A673 (cell line): ENCODE results near the gene RAB40A. TPM values are rescaled to one million over a fixed set of nuclear protein-coding genes. Genes with fewer than 3 reads are reported as not detected.

Experiments
- Bru-seq: library from RNA; stranded (reverse); fragments of 400-500 nt; gene quantifications from one replicate; lab custom pipeline; 2021; lab: Mats Ljungman, UMichigan
- BruChase-seq, 2 experiments: library from RNA; stranded (reverse); fragments of 400-500 nt; gene quantifications; one replicate each; lab custom pipeline; 2021; lab: Mats Ljungman, UMichigan
- BruUV-seq: library from RNA; stranded (reverse); fragments of 400-500 nt; replicated peaks from 2 replicates; lab custom pipeline; 2021; lab: Mats Ljungman, UMichigan
- CTCF ChIA-PET: fragments of 300-600 bp; sonication (Branson Sonifier 250); formaldehyde crosslinking; loops from one replicate; lab custom pipeline; 2022; ENCODE audit warnings: antibody characterized with exemption; lab: Charles Lee
- POLR2A ChIA-PET: fragments of 300-600 bp; sonication (Branson Sonifier 250); formaldehyde crosslinking; loops from one replicate; lab custom pipeline; 2022; ENCODE audit warnings: antibody characterized with exemption; ENCODE audit not compliant: low non-redundant PET; lab: Charles Lee
- DNase-seq: peaks from one replicate; pipeline ENCODE4 v3.0.0-alpha.2; 2015; ENCODE audit warnings: low spot score
- H3K27ac ChIP-seq: fragments of 200-600 bp; sonication (generic); 2 replicates; pipeline ENCODE4 v1.5.1; 2016; ENCODE audit warnings: mixed run types, low read depth, mild to moderate bottlenecking, mixed read lengths, antibody characterized with exemption, low read length; ENCODE audit not compliant: poor library complexity, severe bottlenecking
- H3K27me3 ChIP-seq: fragments of 200-600 bp; sonication (generic); replicated peaks from 2 replicates; pipeline ENCODE4 v1.6.1; 2017; ENCODE audit warnings: mixed run types, low read depth, mild to moderate bottlenecking, mixed read lengths, antibody characterized with exemption, low read length; ENCODE audit not compliant: insufficient read depth, poor library complexity
- H3K36me3 ChIP-seq: fragments of 200-600 bp; sonication (generic); 2 replicates; pipeline ENCODE4 v1.6.1; 2016; ENCODE audit warnings: mixed run types, mild to moderate bottlenecking, mixed read lengths, antibody characterized with exemption, low read length; ENCODE audit not compliant: insufficient read depth, poor library complexity, severe bottlenecking
- H3K4me1 ChIP-seq: fragments of 200-600 bp; sonication (generic); 2 replicates; pipeline ENCODE4 v1.6.1; 2017; ENCODE audit warnings: mixed run types, mild to moderate bottlenecking, mixed read lengths, antibody characterized with exemption, low read length; ENCODE audit not compliant: insufficient read depth, poor library complexity, severe bottlenecking
- H3K4me3 ChIP-seq: fragments of 200-600 bp; sonication (generic); 2 replicates; pipeline ENCODE4 v1.5.1; 2016; ENCODE audit warnings: low read depth, mixed run types, mild to moderate bottlenecking, mixed read lengths, low read length; ENCODE audit not compliant: poor library complexity, severe bottlenecking
- H3K9me3 ChIP-seq: fragments of 200-600 bp; sonication (generic); 2 replicates; pipeline ENCODE4 v1.6.1; 2016; ENCODE audit warnings: mixed run types, low read depth, mild to moderate bottlenecking, mixed read lengths, antibody characterized with exemption, low read length; ENCODE audit not compliant: poor library complexity, severe bottlenecking
- CTCF ChIP-seq: fragments of 300-800, 200-600 bp; sonication (generic); conservative IDR thresholded peaks from 2 replicates; pipeline ENCODE4 v1.5.1; 2017; ENCODE audit warnings: low read depth, mild to moderate bottlenecking, antibody characterized with exemption, low read length, moderate library complexity, mixed read lengths
- EZH2 ChIP-seq: fragments of 200-600 bp; sonication (generic); IDR thresholded peaks from 2 replicates; pipeline ENCODE4 v1.6.1; 2017; ENCODE audit warnings: borderline replicate concordance, low read depth, mild to moderate bottlenecking, mixed read lengths, antibody characterized with exemption, low read length; ENCODE audit not compliant: poor library complexity, severe bottlenecking
- intact Hi-C: fragments of 100-400 bp; cut with micrococcal nuclease; formaldehyde crosslinking; loops from one replicate; pipeline ENCODE4 v1.10.0; 2022; ENCODE audit not compliant: unreplicated experiment
- long read RNA-seq: library from polyadenylated mRNA; stranded (forward); transcript quantifications from one replicate; pipeline ENCODE4 v2.0.0, GENCODE V29; 2022
- total RNA-seq: library from RNA; stranded (reverse); gene quantifications from 2 replicates; pipeline ENCODE4 v1.2.3, GENCODE V29; 2021

RAB40A gene, protein sequence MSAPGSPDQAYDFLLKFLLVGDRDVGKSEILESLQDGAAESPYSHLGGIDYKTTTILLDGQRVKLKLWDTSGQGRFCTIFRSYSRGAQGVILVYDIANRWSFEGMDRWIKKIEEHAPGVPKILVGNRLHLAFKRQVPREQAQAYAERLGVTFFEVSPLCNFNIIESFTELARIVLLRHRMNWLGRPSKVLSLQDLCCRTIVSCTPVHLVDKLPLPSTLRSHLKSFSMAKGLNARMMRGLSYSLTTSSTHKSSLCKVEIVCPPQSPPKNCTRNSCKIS
- total RNA-seq (not detected in 2 replicates), Bru-seq, nascent RNA (percentile 16 among the genes with signal in this experiment), BruChase-seq, experiment 1, labeled RNA remaining after a 2-hour chase (percentile 21 among the genes with signal in this experiment), BruChase-seq, experiment 2, labeled RNA remaining after a 6-hour chase (percentile 4 among the genes with signal in this experiment)
- long read RNA-seq = 0 reads

DNA sequence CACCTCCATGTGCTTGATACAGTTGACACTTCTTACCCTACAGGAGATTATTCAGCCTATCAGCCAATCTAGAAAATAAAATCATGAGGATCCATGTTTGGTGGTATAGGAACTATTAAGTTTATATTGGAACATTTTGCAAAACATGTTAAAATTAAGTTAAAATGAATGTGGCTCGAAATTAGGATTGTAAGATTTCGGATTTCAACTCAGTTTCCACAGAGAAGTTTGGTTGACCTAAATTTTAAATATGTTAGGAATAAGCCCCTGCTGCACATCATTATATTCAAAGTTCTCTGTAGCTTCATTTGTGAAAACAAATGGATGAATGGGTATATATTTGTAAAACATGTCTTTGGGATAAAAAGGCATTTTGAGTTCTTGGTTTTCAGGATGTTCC lies at the start of gene RAB40A:
TSS of gene RAB40A (minus strand) at position 101 of the 400 bp plus-strand sequence. CDS start 18,733 bp downstream, outside the sequence.
- CTCF ChIA-PET = no interaction called here
- H3K36me3 ChIP-seq = no peaks in the 10 kb centered on the region
- H3K4me3 ChIP-seq = no peak within 1 kb of the TSS
- H3K27ac ChIP-seq = no peak within 1 kb of the TSS
- intact Hi-C loops = no loop called here
- BruUV-seq = no TSS peak
- no peaks in the 10 kb centered on the region for H3K4me1 ChIP-seq
- DNase-seq = no peak
- peaks cover 7% of the 10 kb centered on the region for H3K27me3 ChIP-seq
- TF ChIP-seq CTCF (no peak), EZH2 (no peak)
- no peaks in the 10 kb centered on the region for H3K9me3 ChIP-seq
- POLR2A ChIA-PET = no interaction called here

- intact Hi-C loops = no loop called here
- Histone ChIP-seq H3K27ac (no peak overlapping the region), H3K4me3 (no peak overlapping the region), H3K36me3 (no peaks in the 10 kb centered on the region), H3K27me3 (peaks cover 4% of the 10 kb centered on the region), H3K4me1 (no peaks in the 10 kb centered on the region), H3K9me3 (no peaks in the 10 kb centered on the region)
- POLR2A ChIA-PET = no interaction called here
- BruUV-seq = no TSS peak
- CTCF ChIA-PET = no interaction called here
- no peak for TF ChIP-seq EZH2
- TF ChIP-seq CTCF = no peak
- no peak for DNase-seq
These were observed 46.5 kb upstream of the RAB40A start for GRCh38 chrX:103565752-103566151.

- Histone ChIP-seq H3K27ac (no peak overlapping the region), H3K36me3 (no peaks in the 10 kb centered on the region), H3K4me1 (no peaks in the 10 kb centered on the region), H3K27me3 (peaks cover 4% of the 10 kb centered on the region), H3K4me3 (no peak overlapping the region), H3K9me3 (no peaks in the 10 kb centered on the region)
- CTCF ChIA-PET = no interaction called here
- BruUV-seq = no TSS peak
- TF ChIP-seq CTCF (no peak), EZH2 (no peak)
- DNase-seq = no peak
- POLR2A ChIA-PET = no interaction called here
- intact Hi-C loops = no loop called here
These were observed 45.9 kb upstream of the RAB40A start for GRCh38 chrX:103565197-103565596.
